Fibroblast of skin of back (primary cell): Measurements from ENCODE around the gene PCDH9.
A peak's percentile ranks its signal among the peaks of the same experiment; 100 is the strongest.

ENCODE experiments used
- DNase-seq: peaks from one replicate; pipeline ENCODE4 v3.0.0-alpha.2; 2013

The PCDH9 gene

GRCh38 chr13:66965181-66965580, 265.0 kb downstream of the PCDH9 start:
- no peak for DNase-seq

GRCh38 chr13:66962953-66963352, 267.2 kb downstream of the PCDH9 start:
- DNase-seq = no peak

GRCh38 chr13:66958611-66959010, 271.5 kb downstream of the PCDH9 start:
- DNase-seq = no peak

- DNase-seq = no peak
Observed at GRCh38 chr13:66952507-66952906, 277.6 kb downstream of the PCDH9 start.

GRCh38 chr13:66951426-66951825, 278.7 kb downstream of the PCDH9 start:
- no peak for DNase-seq

GRCh38 chr13:66950666-66951065, 279.5 kb downstream of the PCDH9 start:
- DNase-seq = no peak

- no peak for DNase-seq
Observed at GRCh38 chr13:66948910-66949309, 281.2 kb downstream of the PCDH9 start.

GRCh38 chr13:66943530-66943929, 286.6 kb downstream of the PCDH9 start:
- DNase-seq = no peak

- DNase-seq = no peak
Observed at GRCh38 chr13:66940113-66940512, 290.0 kb downstream of the PCDH9 start.

GRCh38 chr13:66937423-66937822, 292.7 kb downstream of the PCDH9 start:
- DNase-seq = no peak

GRCh38 chr13:66933994-66934393, 296.1 kb downstream of the PCDH9 start:
- peak; percentile 71 for DNase-seq

- DNase-seq = no peak
Observed at GRCh38 chr13:66933527-66933926, 296.6 kb downstream of the PCDH9 start.

GRCh38 chr13:66927562-66927961, 302.6 kb downstream of the PCDH9 start:
- DNase-seq = no peak

GRCh38 chr13:66926851-66927524, 303.1 kb downstream of the PCDH9 start:
- no peak for DNase-seq

GRCh38 chr13:66926200-66926850, 303.8 kb downstream of the PCDH9 start:
- DNase-seq = no peak

GRCh38 chr13:66922444-66922843, 307.7 kb downstream of the PCDH9 start:
- DNase-seq = no peak

GRCh38 chr13:66921437-66921836, 308.7 kb downstream of the PCDH9 start:
- DNase-seq = no peak

- DNase-seq = peak; percentile 24
Observed at GRCh38 chr13:66915596-66916185, 314.4 kb downstream of the PCDH9 start.

- DNase-seq = no peak
Observed at GRCh38 chr13:66914155-66914554, 316.0 kb downstream of the PCDH9 start.

- DNase-seq = no peak
Observed at GRCh38 chr13:66911411-66911939, 318.7 kb downstream of the PCDH9 start.

- no peak for DNase-seq
Observed at GRCh38 chr13:66899955-66900354, 330.2 kb downstream of the PCDH9 start.

GRCh38 chr13:66896933-66897332, 333.2 kb downstream of the PCDH9 start:
- no peak for DNase-seq

GRCh38 chr13:66895780-66896179, 334.4 kb downstream of the PCDH9 start:
- no peak for DNase-seq

- no peak for DNase-seq
Observed at GRCh38 chr13:66895320-66895719, 334.8 kb downstream of the PCDH9 start.
